GM19324 (cell line): ENCODE results near the gene ANKRD44.
"Not testable (repeated sequence)": the region's sequence is repeated elsewhere in the genome, so short reads cannot be mapped to it uniquely, and the experiment has no call there.

Experiments
- ATAC-seq: cut with Tn5 transposase; IDR thresholded peaks from one replicate; pipeline ENCODE4 v1.9.1; 2021; ENCODE audit warnings: mild to moderate bottlenecking, moderate library complexity; ENCODE audit not compliant: unreplicated experiment, low FRiP score

The ANKRD44 gene

DNA sequence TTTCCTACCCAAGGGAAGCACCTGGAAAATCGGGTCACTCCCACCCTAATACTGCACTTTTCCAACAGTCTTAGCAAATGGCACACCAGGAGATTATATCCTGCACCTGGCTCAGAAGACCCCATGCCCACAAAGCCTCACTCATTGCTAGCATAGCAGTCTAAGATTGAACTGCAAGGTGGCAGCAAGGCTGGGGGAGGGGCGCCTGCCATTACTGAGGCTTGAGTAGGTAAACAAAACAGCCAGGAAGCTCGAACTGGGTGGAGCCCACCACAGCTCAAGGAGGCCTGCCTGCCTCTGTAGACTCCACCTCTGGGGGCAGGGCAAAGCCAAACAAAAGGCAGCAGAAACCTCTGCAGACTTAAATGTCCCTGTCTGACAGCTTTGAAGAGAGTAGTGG lies 248.0 kb downstream of the ANKRD44 start:
- not testable (repeated sequence) for ATAC-seq

DNA sequence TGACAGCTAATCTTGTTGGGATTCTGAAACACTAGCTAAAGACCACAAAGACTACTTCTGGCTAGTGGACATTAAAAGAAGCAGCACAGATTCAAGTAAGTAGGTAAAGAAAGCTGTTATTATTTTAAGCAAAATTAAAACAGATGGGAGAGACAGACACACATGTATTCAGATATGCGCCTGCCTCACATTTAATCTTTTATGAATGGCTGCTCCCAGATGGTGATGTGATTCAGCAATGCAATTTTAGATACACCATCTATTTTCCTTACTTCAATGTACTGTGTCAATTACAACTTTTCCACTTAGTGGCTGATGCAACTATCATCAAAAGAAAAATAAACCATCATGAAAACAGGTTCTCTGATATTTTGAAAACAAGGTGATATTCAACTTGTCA lies 251.1 kb downstream of the ANKRD44 start:
- ATAC-seq, result no peak

- no peak for ATAC-seq
These were observed 251.7 kb downstream of the ANKRD44 start for GRCh38 chr2:197058777-197059300.

- no peak for ATAC-seq
These were observed 252.6 kb downstream of the ANKRD44 start for GRCh38 chr2:197057959-197058358.

- no peak for ATAC-seq
These were observed 255.5 kb downstream of the ANKRD44 start for GRCh38 chr2:197055045-197055444.

GRCh38 chr2:197054437-197054836 lies 256.1 kb downstream of the ANKRD44 start:
- no peak for ATAC-seq

DNA sequence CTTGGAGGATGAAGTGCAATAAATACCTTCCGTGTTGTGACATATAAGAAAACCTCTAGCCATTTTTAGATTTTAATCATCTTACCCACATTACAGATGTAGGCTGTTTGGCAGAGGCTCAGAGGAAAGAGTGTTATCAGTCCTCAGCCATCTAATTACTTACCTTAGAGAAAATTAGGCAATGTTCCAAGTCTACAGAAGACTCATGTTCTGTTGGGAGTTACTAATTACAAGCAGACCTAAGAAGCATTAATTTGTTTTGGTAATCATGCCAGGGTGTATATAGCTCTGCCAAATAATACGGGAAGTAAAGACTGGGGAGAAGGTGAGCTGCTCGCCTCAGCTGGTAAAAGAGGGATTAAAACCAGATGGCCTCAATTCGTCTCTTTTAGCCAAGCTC lies 258.2 kb downstream of the ANKRD44 start:
- ATAC-seq, result no peak

GRCh38 chr2:197045115-197045514 lies 265.5 kb downstream of the ANKRD44 start:
- ATAC-seq, result no peak

- ATAC-seq, result no peak
These were observed 267.8 kb downstream of the ANKRD44 start for GRCh38 chr2:197042739-197043196.

DNA sequence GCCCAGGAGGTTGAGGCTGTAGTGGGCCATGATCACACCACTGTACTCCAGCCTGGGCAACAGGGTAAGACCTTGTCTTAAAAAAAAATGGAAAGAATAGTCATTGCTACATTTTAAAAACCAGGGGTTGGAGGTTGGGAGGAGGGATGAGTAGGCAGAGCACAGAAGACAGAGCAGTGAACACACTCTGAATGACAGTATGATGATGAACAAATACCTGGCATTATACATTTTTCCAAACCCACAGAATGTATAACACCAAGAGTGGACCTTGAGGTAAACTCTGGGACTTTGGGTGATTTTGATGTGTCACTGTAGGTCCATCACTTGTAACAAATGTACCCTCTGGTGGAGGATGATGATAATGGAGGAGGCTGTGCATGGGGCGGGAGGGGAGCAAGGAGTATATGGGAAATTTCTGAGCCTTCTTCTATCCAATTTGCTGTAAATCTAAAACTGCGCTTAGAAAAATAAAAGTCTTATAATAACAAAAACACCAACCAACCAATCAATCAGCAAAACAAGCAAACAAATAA lies 272.6 kb downstream of the ANKRD44 start:
- no peak for ATAC-seq

DNA sequence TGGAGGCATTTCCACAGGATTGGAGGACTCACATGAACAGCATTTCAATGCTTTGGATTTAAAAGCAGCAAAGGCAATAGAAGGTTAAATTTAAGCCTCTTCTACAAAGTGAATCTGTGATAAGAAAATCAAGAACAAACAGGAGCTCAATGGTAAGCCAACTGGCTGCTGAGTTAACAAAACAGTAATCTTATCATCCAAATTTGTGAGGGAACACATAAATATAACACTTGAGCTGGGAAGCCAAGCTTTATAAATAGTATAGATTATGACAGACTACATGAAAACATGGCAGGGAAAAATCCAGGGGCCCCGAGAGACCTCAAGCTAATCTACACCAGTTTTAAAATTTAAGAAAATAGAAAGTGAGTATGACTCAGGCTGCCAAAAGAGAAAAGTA lies 275.6 kb downstream of the ANKRD44 start:
- no peak for ATAC-seq

DNA sequence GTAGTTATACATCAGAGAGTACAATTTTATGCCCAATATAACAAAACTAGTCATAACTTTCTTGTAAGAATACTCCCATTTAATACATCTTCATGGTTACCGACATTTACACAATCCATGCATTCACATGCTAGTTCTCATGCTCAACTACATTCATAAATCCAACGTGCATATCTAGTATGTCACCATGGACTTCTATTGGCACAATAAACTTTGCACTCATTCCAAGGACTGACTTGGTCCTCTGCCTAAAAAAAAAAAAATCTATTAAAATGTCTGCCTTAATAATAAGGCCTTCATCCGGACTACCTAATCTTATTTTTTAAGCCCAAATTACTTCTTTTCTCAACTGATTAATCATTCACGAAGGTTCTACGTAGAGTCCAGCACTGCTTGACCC lies 276.3 kb downstream of the ANKRD44 start:
- ATAC-seq, result no peak

DNA sequence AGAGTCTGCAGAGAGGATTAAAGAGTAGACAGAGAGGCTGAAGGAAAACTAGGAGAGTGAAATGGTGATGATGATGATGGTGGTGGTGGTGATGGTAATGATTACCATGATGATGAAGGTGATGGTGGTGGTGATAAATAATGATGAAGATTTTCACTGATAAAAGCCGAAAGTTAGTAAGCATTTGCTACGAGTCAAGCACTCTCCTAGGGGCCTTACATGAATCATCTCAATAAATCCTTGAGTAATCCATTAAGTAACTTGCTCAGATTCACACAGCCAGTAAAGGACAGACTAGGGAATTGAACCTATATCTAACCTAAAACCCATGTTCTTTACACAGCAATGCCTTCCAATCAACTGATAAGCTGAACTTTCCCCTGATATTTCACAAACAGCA lies 277.4 kb downstream of the ANKRD44 start:
- no peak for ATAC-seq

DNA sequence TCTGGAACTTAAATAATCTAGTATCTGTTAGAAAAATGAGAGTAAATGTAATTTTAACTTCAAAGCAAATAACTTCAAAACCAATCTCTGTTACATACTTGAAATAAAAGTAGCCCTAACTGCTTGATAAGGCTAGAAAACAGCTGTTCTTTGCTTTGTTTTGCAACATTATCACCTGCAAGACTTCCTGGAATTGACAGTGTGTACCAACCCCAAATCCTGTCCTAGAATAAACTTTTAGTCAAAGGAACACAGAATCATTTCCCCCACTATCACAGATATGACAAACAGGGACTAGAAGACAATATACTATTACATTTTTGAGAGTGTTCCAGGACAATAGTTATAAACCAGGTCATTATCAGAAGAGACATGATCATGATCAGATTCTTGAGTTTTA lies 278.8 kb downstream of the ANKRD44 start:
- ATAC-seq, result no peak

GRCh38 chr2:197030090-197030489 lies 280.5 kb downstream of the ANKRD44 start:
- no peak for ATAC-seq

GRCh38 chr2:197028633-197029032 lies 281.9 kb downstream of the ANKRD44 start:
- no peak for ATAC-seq

DNA sequence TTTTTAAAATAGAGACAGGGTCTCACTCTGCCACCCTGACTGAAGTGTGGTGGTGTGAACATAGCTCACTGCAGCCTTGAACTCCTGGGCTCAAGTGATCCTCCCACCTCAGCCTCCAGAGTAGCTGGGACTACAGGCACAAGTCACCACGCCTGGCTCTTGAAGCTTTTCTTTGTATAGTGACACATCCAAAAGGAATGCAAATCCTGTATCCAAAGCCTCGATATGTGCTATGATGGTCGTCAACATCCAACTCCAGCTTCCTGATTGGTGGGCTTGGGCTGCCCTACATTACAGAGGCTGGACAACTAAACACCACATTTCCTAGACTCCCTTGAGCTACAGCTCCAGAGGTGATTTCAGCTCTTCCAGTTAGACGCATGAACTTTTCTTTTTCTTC lies 282.4 kb downstream of the ANKRD44 start:
- no peak for ATAC-seq

DNA sequence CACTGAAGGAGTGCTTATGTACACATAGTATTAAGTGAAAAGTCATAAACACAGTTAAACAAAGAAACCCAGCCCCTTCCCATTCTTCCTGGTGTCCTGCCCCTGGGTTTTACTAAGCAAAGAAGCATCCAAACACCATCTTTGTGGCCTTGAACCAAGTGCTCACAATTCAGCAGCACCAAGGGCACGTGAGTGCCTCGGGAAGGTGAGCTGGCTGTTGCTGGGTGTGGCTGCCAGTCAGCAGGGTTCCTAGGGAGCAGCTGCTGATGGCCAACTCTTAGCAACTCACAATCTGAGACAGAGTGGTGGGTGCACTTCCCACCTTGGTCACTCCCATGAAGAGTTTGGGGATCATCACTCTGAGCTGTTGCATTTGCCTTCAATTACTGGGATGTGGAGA lies 286.4 kb downstream of the ANKRD44 start:
- ATAC-seq, result no peak

GRCh38 chr2:197020921-197021320 lies 289.7 kb downstream of the ANKRD44 start:
- ATAC-seq, result not testable (repeated sequence)

- ATAC-seq, result no peak
These were observed 297.5 kb downstream of the ANKRD44 start for GRCh38 chr2:197013098-197013497.

- no peak for ATAC-seq
These were observed 298.6 kb downstream of the ANKRD44 start for GRCh38 chr2:197011801-197012641.

DNA sequence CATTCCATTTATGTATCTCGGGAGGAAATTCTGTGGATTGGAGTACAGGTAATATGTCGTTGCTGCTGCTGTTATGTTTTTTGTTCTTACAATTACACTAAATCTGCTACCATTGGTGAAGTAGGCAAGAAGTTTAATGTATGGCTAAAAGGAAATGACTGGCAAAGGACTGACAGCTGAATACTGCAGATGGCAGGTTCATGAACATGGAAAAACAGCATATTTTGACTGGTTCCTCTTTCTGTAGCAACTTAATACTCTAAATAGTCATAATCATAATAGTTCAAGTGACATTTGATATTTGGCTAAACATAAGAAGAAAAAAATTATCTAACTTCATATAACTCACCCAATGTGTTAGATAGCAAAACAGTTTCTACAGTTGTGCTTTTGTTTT lies 299.6 kb downstream of the ANKRD44 start:
- no peak for ATAC-seq
